HCT116 (cell line): ENCODE results near the gene GNB1L. TPM values are rescaled to one million over a fixed set of nuclear protein-coding genes. Genes with fewer than 3 reads are reported as not detected.

Experiments
- ATAC-seq: fragments of 200-7000 bp; cut with Tn5 transposase; 2 replicates; pipeline ENCODE4 v1.9.1; 2020; ENCODE audit warnings: mild to moderate bottlenecking, moderate library complexity
- BruUV-seq: library from RNA; stranded (reverse); fragments of 400-500 nt; replicated peaks from 2 replicates; lab custom pipeline; 2021; lab: Mats Ljungman, UMichigan
- CTCF ChIA-PET: fragments of 300-600 bp; sonication (Branson Sonifier 250); formaldehyde crosslinking; loops from one replicate; lab custom pipeline; 2021; ENCODE audit warnings: antibody characterized with exemption; lab: Charles Lee
- POLR2A ChIA-PET: fragments of 300-600, 350-600 bp; sonication (Branson Sonifier 250); formaldehyde crosslinking; loops from one replicate; lab custom pipeline; 2021; ENCODE audit warnings: antibody characterized with exemption; lab: Charles Lee
- RAD21 ChIA-PET, 2 experiments: fragments of 300-600 bp; sonication (Branson Sonifier 250); formaldehyde crosslinking; loops; one replicate each; lab custom pipeline; 2023; ENCODE audit warnings: low total read pairs in 2 of 2; ENCODE audit not compliant: uncharacterized antibody in 2 of 2, unreplicated experiment in 2 of 2, low non-redundant PET in 1 of 2; lab: Charles Lee
- DNase-seq: peaks from one replicate; pipeline ENCODE4 v3.0.0-alpha.2; 2010; ENCODE audit warnings: low read depth, low spot score
- H2AFZ ChIP-seq: fragments of 200-600 bp; shearing (Covaris generic), sonication (generic); 2 replicates; pipeline ENCODE4 v1.6.1; 2017; ENCODE audit warnings: low read depth, mixed run types, mixed read lengths, antibody characterized with exemption, low read length; ENCODE audit not compliant: poor library complexity, severe bottlenecking
- H3K27ac ChIP-seq: 2 replicates; pipeline ENCODE4 v1.5.1; 2012; ENCODE audit warnings: low read depth, low read length
- H3K27me3 ChIP-seq: fragments of 200-600 bp; sonication (generic); 2 replicates; pipeline ENCODE4 v1.6.1; 2016; ENCODE audit warnings: mixed run types, low read length, mixed read lengths; ENCODE audit not compliant: insufficient read depth
- H3K36me3 ChIP-seq, 2 experiments: fragments of 200-500 bp in 1 of 2; fragments of 200-600 bp in 1 of 2; sonication (Bioruptor generic) in 1 of 2; sonication (generic) in 1 of 2; 2 replicates each; pipeline versions ENCODE4 v1.5.1 to v1.6.1; 2014 to 2016; ENCODE audit warnings: low read length in 2 of 2, inconsistent platforms in 1 of 2, mixed read lengths in 1 of 2, mixed run types in 1 of 2; ENCODE audit not compliant: insufficient read depth in 2 of 2, control insufficient read depth in 1 of 2
- H3K4me1 ChIP-seq, 2 experiments: fragments of 200-600 bp in 1 of 2; sonication (generic) in 1 of 2; 2 replicates each; pipeline versions ENCODE4 v1.5.1 to v1.6.1; 2012 to 2017; ENCODE audit warnings: low read length in 2 of 2, inconsistent platforms in 1 of 2, mild to moderate bottlenecking in 1 of 2, mixed read lengths in 1 of 2, mixed run types in 1 of 2, moderate library complexity in 1 of 2; ENCODE audit not compliant: insufficient read depth in 2 of 2, control insufficient read depth in 1 of 2
- H3K4me2 ChIP-seq: fragments of 200-600 bp; sonication (generic); 2 replicates; pipeline ENCODE4 v1.6.1; 2017; ENCODE audit warnings: mixed run types, low read length, mixed read lengths
- H3K4me3 ChIP-seq, 2 experiments: fragments of 200-600 bp in 1 of 2; sonication (generic) in 1 of 2; replicated peaks in 1 of 2; 2 replicates each; pipeline ENCODE4 v1.5.1; 2011 to 2016; ENCODE audit warnings: low read length in 2 of 2, control low read depth in 1 of 2, low read depth in 1 of 2, mild to moderate bottlenecking in 1 of 2, mixed read lengths in 1 of 2, mixed run types in 1 of 2
- H3K79me2 ChIP-seq: fragments of 200-600 bp; sonication (generic); 2 replicates; pipeline ENCODE4 v1.6.1; 2017; ENCODE audit warnings: mild to moderate bottlenecking, mixed run types, low read length, moderate library complexity, mixed read lengths; ENCODE audit not compliant: insufficient read depth
- H3K9ac ChIP-seq: fragments of 200-600 bp; sonication (generic); 2 replicates; pipeline ENCODE4 v1.6.1; 2016; ENCODE audit warnings: low read length, mixed read lengths
- H3K9me2 ChIP-seq: fragments of 200-600 bp; sonication (generic), shearing (Covaris generic); 2 replicates; pipeline ENCODE4 v1.6.1; 2017; ENCODE audit warnings: mixed run types, mild to moderate bottlenecking, moderate library complexity; ENCODE audit not compliant: insufficient read depth
- H3K9me3 ChIP-seq, 2 experiments: fragments of 200-500 bp in 1 of 2; fragments of 200-600 bp in 1 of 2; sonication (Bioruptor generic) in 1 of 2; sonication (generic) in 1 of 2; 2 replicates each; pipeline ENCODE4 v1.6.1; 2014 to 2017; ENCODE audit warnings: low read length in 2 of 2, mixed read lengths in 2 of 2, inconsistent platforms in 1 of 2, low read depth in 1 of 2, mild to moderate bottlenecking in 1 of 2, mixed run types in 1 of 2, moderate library complexity in 1 of 2; ENCODE audit not compliant: control insufficient read depth in 1 of 2, insufficient read depth in 1 of 2
- H4K20me1 ChIP-seq: fragments of 200-600 bp; sonication (generic), shearing (Covaris generic); 2 replicates; pipeline ENCODE4 v1.6.1; 2017; ENCODE audit warnings: mixed run types, mild to moderate bottlenecking, moderate library complexity; ENCODE audit not compliant: insufficient read depth
- CBX3 ChIP-seq: IDR thresholded peaks from 2 replicates; pipeline ENCODE4 v1.6.1; 2012; ENCODE audit warnings: low read depth
- EGR1 ChIP-seq: IDR thresholded peaks from 2 replicates; pipeline ENCODE4 v1.6.1; 2012; ENCODE audit warnings: low read depth
- ELF1 ChIP-seq: IDR thresholded peaks from 2 replicates; pipeline ENCODE4 v1.6.1; 2012; ENCODE audit warnings: low read depth, borderline replicate concordance
- EZH2phosphoT487 ChIP-seq: fragments of 200-600 bp; IDR thresholded peaks from 2 replicates; pipeline ENCODE4 v1.6.1; 2018; ENCODE audit warnings: antibody characterized with exemption, borderline replicate concordance
- FOSL1 ChIP-seq: IDR thresholded peaks from 2 replicates; pipeline ENCODE4 v1.6.1; 2012; ENCODE audit warnings: low read depth
- POLR2A ChIP-seq: IDR thresholded peaks from 2 replicates; pipeline ENCODE4 v1.7.0; 2011; ENCODE audit warnings: borderline replicate concordance; ENCODE audit not compliant: insufficient read depth, insufficient read length; ENCODE audit errors: extremely low read depth
- RAD21 ChIP-seq: IDR thresholded peaks from 2 replicates; pipeline ENCODE4 v1.6.1; 2012; ENCODE audit warnings: low read depth, mild to moderate bottlenecking
- SRF ChIP-seq: IDR thresholded peaks from 2 replicates; pipeline ENCODE4 v1.6.1; 2012; ENCODE audit warnings: low read depth
- TCF7L2 ChIP-seq: IDR thresholded peaks from 2 replicates; pipeline ENCODE4 v1.7.0; 2011; ENCODE audit warnings: borderline replicate concordance, inconsistent platforms; ENCODE audit not compliant: insufficient read depth, insufficient read length; ENCODE audit errors: extremely low read depth
- YY1 ChIP-seq: IDR thresholded peaks from 2 replicates; pipeline ENCODE4 v1.6.1; 2011; ENCODE audit warnings: low read length, low read depth, moderate library complexity, mild to moderate bottlenecking; ENCODE audit not compliant: insufficient replicate concordance; ENCODE audit errors: extremely low read depth
- ZFX ChIP-seq: fragments of 450-650 bp; IDR thresholded peaks from 2 replicates; pipeline ENCODE4 v1.6.1; 2017
- intact Hi-C: fragments of 100-400 bp; cut with micrococcal nuclease; formaldehyde crosslinking; loops from 2 replicates; pipeline ENCODE4 v1.10.0; 2022
- total RNA-seq: library from RNA; stranded (reverse); gene quantifications from one replicate; pipeline ENCODE4 v1.2.1, GENCODE V29; 2021; ENCODE audit not compliant: unreplicated experiment
- TF ChIP-seq, protein P1 (sequence below): IDR thresholded peaks from 2 replicates; pipeline ENCODE4 v1.6.1; 2012
- TF ChIP-seq, protein P2 (sequence below): IDR thresholded peaks from 2 replicates; pipeline ENCODE4 v1.6.1; 2012; ENCODE audit warnings: low read depth
- TF ChIP-seq, protein P3 (sequence below): IDR thresholded peaks from 2 replicates; pipeline ENCODE4 v1.6.1; 2012

The GNB1L gene
- total RNA-seq, 1 experiment from 2014 or later = 12.1 TPM

DNA sequence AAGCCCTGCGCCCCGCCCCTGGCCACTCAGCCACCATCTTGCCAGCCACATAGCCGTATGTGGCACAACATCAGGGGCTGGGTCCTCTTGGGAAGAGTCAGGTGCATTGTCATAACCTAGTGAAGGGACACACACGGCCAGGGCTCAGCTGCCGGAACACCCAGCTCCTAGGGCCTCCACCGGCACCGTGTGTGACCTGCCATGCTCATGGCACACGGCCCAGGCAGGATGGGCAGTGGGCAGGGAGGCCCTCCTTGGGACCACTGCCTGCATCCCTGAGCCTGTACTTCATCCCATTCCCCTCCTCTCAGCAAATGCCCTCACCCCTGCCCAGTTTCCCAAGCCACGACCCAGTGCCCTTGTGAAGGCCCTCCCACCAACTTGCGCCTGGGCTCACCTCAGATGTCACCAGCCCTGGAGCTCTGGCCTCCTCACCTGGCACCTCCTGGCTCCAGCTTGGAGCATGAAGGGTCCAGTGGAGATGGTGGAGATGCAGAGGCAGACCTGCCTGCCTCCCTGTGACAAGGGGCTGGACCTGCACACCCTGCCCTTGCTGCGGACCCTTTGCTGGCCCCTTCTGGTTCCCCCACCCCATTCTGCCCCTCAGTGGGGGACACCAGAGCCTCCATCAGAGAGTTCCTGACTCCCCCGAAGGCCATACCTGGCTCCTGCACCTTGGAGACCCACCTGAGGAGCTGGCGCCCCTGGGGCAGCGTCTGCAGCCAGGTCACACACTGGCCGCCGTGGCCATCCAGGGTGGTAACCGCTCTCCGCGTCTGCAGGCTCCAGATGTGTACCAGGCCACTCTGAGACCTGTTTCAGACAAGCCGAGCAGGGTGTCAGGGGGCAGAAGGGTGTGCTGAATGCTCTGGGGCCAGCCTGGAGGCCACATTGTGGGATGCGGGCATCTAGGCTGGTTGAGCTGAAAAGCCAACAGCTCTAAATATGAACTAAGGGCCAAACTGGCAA is 34.5 kb downstream of the GNB1L start:
- Histone ChIP-seq H4K20me1 (no peaks in the 10 kb centered on the region), H3K4me3 (no peak overlapping the region), H3K79me2 (no peaks in the 10 kb centered on the region), H3K9ac (no peak overlapping the region), H3K9me2 (no peaks in the 10 kb centered on the region), H3K27ac (no peak overlapping the region), H3K9me3 (no peaks in the 10 kb centered on the region), H3K27me3 (no peaks in the 10 kb centered on the region), H3K36me3 (no peaks in the 10 kb centered on the region), H2AFZ (no peak overlapping the region), H3K4me2 (no peak overlapping the region), H3K4me1 (no peaks in the 10 kb centered on the region)
- ATAC-seq (no peak), DNase-seq (no peak)
- BruUV-seq = no TSS peak
- TF ChIP-seq ZFX (no peak), ELF1 (no peak), EZH2phosphoT487 (no peak), RAD21 (no peak), EGR1 (no peak), FOSL1 (no peak), CBX3 (no peak), TCF7L2 (no peak), POLR2A (no peak), YY1 (no peak), SRF (no peak)
- TF ChIP-seq, protein P1, sequence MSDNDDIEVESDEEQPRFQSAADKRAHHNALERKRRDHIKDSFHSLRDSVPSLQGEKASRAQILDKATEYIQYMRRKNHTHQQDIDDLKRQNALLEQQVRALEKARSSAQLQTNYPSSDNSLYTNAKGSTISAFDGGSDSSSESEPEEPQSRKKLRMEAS = no peak
- TF ChIP-seq, protein P2, sequence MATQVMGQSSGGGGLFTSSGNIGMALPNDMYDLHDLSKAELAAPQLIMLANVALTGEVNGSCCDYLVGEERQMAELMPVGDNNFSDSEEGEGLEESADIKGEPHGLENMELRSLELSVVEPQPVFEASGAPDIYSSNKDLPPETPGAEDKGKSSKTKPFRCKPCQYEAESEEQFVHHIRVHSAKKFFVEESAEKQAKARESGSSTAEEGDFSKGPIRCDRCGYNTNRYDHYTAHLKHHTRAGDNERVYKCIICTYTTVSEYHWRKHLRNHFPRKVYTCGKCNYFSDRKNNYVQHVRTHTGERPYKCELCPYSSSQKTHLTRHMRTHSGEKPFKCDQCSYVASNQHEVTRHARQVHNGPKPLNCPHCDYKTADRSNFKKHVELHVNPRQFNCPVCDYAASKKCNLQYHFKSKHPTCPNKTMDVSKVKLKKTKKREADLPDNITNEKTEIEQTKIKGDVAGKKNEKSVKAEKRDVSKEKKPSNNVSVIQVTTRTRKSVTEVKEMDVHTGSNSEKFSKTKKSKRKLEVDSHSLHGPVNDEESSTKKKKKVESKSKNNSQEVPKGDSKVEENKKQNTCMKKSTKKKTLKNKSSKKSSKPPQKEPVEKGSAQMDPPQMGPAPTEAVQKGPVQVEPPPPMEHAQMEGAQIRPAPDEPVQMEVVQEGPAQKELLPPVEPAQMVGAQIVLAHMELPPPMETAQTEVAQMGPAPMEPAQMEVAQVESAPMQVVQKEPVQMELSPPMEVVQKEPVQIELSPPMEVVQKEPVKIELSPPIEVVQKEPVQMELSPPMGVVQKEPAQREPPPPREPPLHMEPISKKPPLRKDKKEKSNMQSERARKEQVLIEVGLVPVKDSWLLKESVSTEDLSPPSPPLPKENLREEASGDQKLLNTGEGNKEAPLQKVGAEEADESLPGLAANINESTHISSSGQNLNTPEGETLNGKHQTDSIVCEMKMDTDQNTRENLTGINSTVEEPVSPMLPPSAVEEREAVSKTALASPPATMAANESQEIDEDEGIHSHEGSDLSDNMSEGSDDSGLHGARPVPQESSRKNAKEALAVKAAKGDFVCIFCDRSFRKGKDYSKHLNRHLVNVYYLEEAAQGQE = no peak
- TF ChIP-seq, protein P3, sequence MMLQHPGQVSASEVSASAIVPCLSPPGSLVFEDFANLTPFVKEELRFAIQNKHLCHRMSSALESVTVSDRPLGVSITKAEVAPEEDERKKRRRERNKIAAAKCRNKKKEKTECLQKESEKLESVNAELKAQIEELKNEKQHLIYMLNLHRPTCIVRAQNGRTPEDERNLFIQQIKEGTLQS = no peak
- ChIA-PET RAD21 (no interaction called here), POLR2A (no interaction called here), CTCF (no interaction called here)
- intact Hi-C loops = no loop called here
